Measurements from ENCODE around the gene KDM2B. TPM values are rescaled to one million over a fixed set of nuclear protein-coding genes. Genes with fewer than 3 reads are reported as not detected.

Gene KDM2B

Small RNAs within 50 kb of the gene (small RNA-seq; reads per million reads assigned to genes)
- not detected for gene RNU6-1004P (ENCODE audit: insufficient read depth)
